Hematopoietic multipotent progenitor cell treated with erythropoietin and hydrocortisone succinate and interleukin-3 and kit ligand, for 15 days (in vitro differentiated cells): ENCODE data around the gene STOML3.

Source experiments
- DNase-seq: peaks from one replicate; pipeline ENCODE4 v3.0.0-alpha.2; 2015; ENCODE audit warnings: low spot score

The STOML3 gene

GRCh38 chr13:38980750-38981078, 9.9 kb downstream of the STOML3 start:
- DNase-seq, result no peak

GRCh38 chr13:38979891-38980749, 10.5 kb downstream of the STOML3 start:
- no peak for DNase-seq

GRCh38 chr13:38970380-38971051, 20.1 kb downstream of the STOML3 start:
- DNase-seq, result no peak

- no peak for DNase-seq
Measured at GRCh38 chr13:38969187-38969586, 21.4 kb downstream of the STOML3 start.

- DNase-seq, result no peak
Measured at GRCh38 chr13:38967446-38967845, 23.2 kb downstream of the STOML3 start.

GRCh38 chr13:38965281-38965680, 25.4 kb downstream of the STOML3 start:
- no peak for DNase-seq

- no peak for DNase-seq
Measured at GRCh38 chr13:38960175-38960574, 30.5 kb downstream of the STOML3 start.

GRCh38 chr13:38957794-38958592, 32.6 kb downstream of the STOML3 start:
- no peak for DNase-seq

- DNase-seq, result no peak
Measured at GRCh38 chr13:38954844-38955243, 35.8 kb downstream of the STOML3 start.

GRCh38 chr13:38954291-38954690, 36.3 kb downstream of the STOML3 start:
- DNase-seq, result no peak

- DNase-seq, result no peak
Measured at GRCh38 chr13:38952827-38953226, 37.8 kb downstream of the STOML3 start.

GRCh38 chr13:38951525-38952313, 38.9 kb downstream of the STOML3 start:
- no peak for DNase-seq

- no peak for DNase-seq
Measured at GRCh38 chr13:38950987-38951386, 39.6 kb downstream of the STOML3 start.

GRCh38 chr13:38947054-38947453, 43.6 kb downstream of the STOML3 start:
- no peak for DNase-seq

- DNase-seq, result no peak
Measured at GRCh38 chr13:38944219-38944618, 46.4 kb downstream of the STOML3 start.

GRCh38 chr13:38943231-38943630, 47.4 kb downstream of the STOML3 start:
- DNase-seq, result no peak

- no peak for DNase-seq
Measured at GRCh38 chr13:38941353-38941945, 49.2 kb downstream of the STOML3 start.

GRCh38 chr13:38933786-38934185, 56.8 kb downstream of the STOML3 start:
- DNase-seq, result no peak

- no peak for DNase-seq
Measured at GRCh38 chr13:38922170-38922569, 68.5 kb downstream of the STOML3 start.

GRCh38 chr13:38921081-38921480, 69.5 kb downstream of the STOML3 start:
- no peak for DNase-seq
